SH-SY5Y (cell line): Measurements from ENCODE around the gene RAB18.

Experiments used
- GATA2 ChIP-seq: IDR thresholded peaks from 2 replicates; pipeline ENCODE4 v1.6.1; 2011; ENCODE audit warnings: mild to moderate bottlenecking, low read depth, low read length
- GATA3 ChIP-seq: IDR thresholded peaks from 2 replicates; pipeline ENCODE4 v1.6.1; 2011; ENCODE audit warnings: low read depth, mild to moderate bottlenecking, low read length, moderate library complexity

DNA sequence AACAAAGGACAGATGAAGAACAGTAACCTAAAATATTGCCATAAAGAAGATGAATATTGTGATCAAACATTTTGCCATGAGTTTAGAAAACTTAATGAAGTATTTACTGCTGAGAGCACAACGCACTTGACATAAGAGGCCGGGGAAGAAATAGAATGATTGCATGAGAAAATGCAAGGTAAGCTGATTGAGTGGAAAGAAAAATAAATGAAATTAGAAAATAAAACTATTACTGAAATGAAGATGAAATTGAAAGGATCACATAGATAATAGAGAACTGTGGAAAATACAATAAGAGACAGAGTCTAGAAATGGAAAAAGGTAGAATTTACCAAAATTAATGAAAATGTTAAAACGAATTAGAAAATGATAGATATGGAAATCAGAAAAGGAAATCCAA is 10.1 kb downstream of the RAB18 start:
- TF ChIP-seq GATA2 = no peak
- no peak for TF ChIP-seq GATA3
